Measurements from ENCODE around the gene MEA1. TPM values are rescaled to one million over a fixed set of nuclear protein-coding genes. Genes with fewer than 3 reads are reported as not detected.

MEA1 gene
- total and polyA plus RNA-seq, 2 of the 4 experiments (the other 2 are of a cell fraction), result 116 to 126 TPM

DNA sequence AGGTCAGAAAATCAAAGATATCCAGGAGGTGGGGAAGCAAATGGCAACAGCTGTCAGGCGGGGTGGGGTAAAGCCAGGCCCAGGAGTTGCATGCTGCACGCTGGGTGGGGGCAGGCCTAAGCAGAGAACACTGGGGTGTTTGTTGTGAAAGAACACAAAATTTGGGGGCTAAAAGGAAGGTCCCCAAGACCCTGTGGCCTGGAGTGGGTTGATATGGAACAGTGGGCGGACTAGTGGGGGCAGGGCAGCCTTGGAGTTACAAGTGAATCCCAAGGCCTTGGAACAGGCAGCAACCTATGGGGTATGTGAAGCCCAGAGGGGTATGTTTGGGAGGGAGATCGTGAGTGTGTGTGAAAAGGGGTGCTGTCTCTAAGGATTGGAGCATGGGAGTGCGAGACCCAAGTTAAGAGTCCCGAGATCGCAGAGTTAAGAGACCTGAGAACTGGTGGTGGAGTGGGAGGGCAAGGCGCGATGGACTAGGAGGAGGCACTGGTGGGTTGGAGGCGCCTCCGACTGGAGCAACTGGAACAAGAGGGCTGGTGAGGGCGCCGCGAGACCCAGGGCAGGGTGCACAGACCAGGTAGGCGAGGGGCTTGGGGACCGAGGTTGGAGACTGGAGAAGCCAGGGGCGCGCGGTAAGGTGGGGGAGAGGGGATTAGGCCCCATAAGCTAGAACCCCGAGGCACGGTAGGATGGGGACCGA lies 39.2 kb upstream of the MEA1 start:
- Histone ChIP-seq H3K4me1 (ENCODE audit: control insufficient read depth, insufficient read depth, low read length) (peaks cover 18% of the 10 kb centered on the region), H2BK15ac (ENCODE audit: low read depth, low read length) (peak overlapping the region; percentile 54; the same call in 1 of the 3 replicates), H2BK5ac (ENCODE audit: low read depth, low read length, poor library complexity, severe bottlenecking) (peak overlapping the region; percentile 87), H4K20me1 (ENCODE audit: insufficient read depth, low read length) (no peaks in the 10 kb centered on the region), H2BK120ac (ENCODE audit: low read depth, low read length) (peak overlapping the region; percentile 71), H3K4me3 (ENCODE audit: insufficient read depth, low read depth, low read length) (peak overlapping the region; percentile 68), H3K14ac (replicated peaks; ENCODE audit: low read depth, low read length) (peak overlapping the region; percentile 98), H4K5ac (ENCODE audit: low read depth, low read length) (peak overlapping the region; percentile 99), H2AFZ (replicated peaks; ENCODE audit: low read length, poor library complexity) (peak overlapping the region; percentile 93), H3K9ac (ENCODE audit: low read depth, low read length) (peak overlapping the region; percentile 95), H3K56ac (ENCODE audit: extremely low read depth, insufficient read depth, low read length) (peak overlapping the region; percentile 89), H3K4ac (ENCODE audit: low read depth, low read length) (peak overlapping the region; percentile 98), H2BK20ac (ENCODE audit: low read depth, low read length) (no peak overlapping the region), H4K91ac (ENCODE audit: insufficient read depth, low read depth, low read length) (peak overlapping the region; percentile 88), H3K18ac (ENCODE audit: low read depth, low read length) (peak overlapping the region; percentile 62), H3K27ac (ENCODE audit: insufficient read depth, low read length) (peak overlapping the region; percentile 87), H3K9me1 (ENCODE audit: insufficient read depth, low read length) (peaks cover 21% of the 10 kb centered on the region), H2AK9ac (replicated peaks; ENCODE audit: low read depth, low read length, poor library complexity) (peak overlapping the region; percentile 100), H3K36me3 (ENCODE audit: control insufficient read depth, insufficient read depth, low read length) (peaks cover 44% of the 10 kb centered on the region), H2AK5ac (ENCODE audit: low read depth, low read length) (peak overlapping the region; percentile 100), H3K79me1 (ENCODE audit: low read depth in 1 of 2, low read length in 2 of 2) (peaks cover 19 to 53% of the 10 kb centered on the region in 2 experiments; a peak in 3 of 4 replicates), H3K4me2 (ENCODE audit: low read depth, low read length) (peak overlapping the region; percentile 99), H3K27me3 (ENCODE audit: control insufficient read depth, insufficient read depth, low read length) (no peaks in the 10 kb centered on the region), H3K23ac (ENCODE audit: low read depth, low read length) (peak overlapping the region; percentile 98), H4K8ac (ENCODE audit: low read depth in 2 of 2, low read length in 2 of 2) (peak overlapping the region; percentile 84 to 100), H3K9me3 (ENCODE audit: control insufficient read depth, insufficient read depth, low read length) (no peaks in the 10 kb centered on the region)
- ChIA-PET CTCF (no interaction called here), POLR2A (ENCODE audit: unreplicated experiment) (interaction anchor here (0.9 to 1.1 kb wide), 2 partner anchors 8 to 24 kb away, joined by 3 read pairs; no protein-coding TSS in a partner anchor)
- ATAC-seq (ENCODE audit: low read depth) (peak; percentile 45), DNase-seq (peak; percentile 20)
- BruUV-seq (replicated peaks), result no TSS peak
- 39% methylated on average over 10 of the region's 22 CpGs; no CpG with 5 or more reads in 1 of the 2 experiments for WGBS, 2 experiments (ENCODE audit: extremely low coverage in 2 of 2, insufficient read length in 1 of 2)
- in situ Hi-C loops (cut with MboI; ENCODE audit: low sequenced_read_pairs), result no loop called here
- TF ChIP-seq POLR2A (IDR thresholded peaks at IDR 0.05; ENCODE audit: low read depth, low read length) (no peak), RCOR1 (IDR thresholded peaks at IDR 0.05; ENCODE audit: insufficient replicate concordance, low read length) (no peak)
- intact Hi-C loops (cut with micrococcal nuclease), result loop anchor here (1.0 to 5.0 kb wide), 2 partner anchors 22 to 89 kb away; no protein-coding TSS in a partner anchor
- dilution Hi-C loops (cut with HindIII; ENCODE audit: low sequenced_read_pairs, unreplicated experiment), result no loop called here

Data from IMR-90 (cell line).